Skeletal muscle satellite cell (primary cell): Measurements from ENCODE around the gene CHAD.
"Not testable (repeated sequence)": the region's sequence is repeated elsewhere in the genome, so short reads cannot be mapped to it uniquely, and the experiment has no call there.

Experiments used
- H3K27me3 ChIP-seq: 2 replicates; pipeline ENCODE4 v1.7.0; 2013; ENCODE audit warnings: low read length; ENCODE audit not compliant: control insufficient read depth, insufficient read depth
- H3K36me3 ChIP-seq: 2 replicates; pipeline ENCODE4 v1.7.0; 2013; ENCODE audit warnings: mild to moderate bottlenecking, control low read depth, low read length; ENCODE audit not compliant: insufficient read depth
- H3K4me1 ChIP-seq: 2 replicates; pipeline ENCODE4 v1.7.0; 2013; ENCODE audit warnings: low read length; ENCODE audit not compliant: control insufficient read depth, insufficient read depth
- H3K4me2 ChIP-seq: 2 replicates; pipeline ENCODE4 v1.7.0; 2013; ENCODE audit warnings: mild to moderate bottlenecking, low read length
- H3K4me3 ChIP-seq: 2 replicates; pipeline ENCODE4 v1.7.0; 2013; ENCODE audit warnings: low read length
- H3K9ac ChIP-seq: 2 replicates; pipeline ENCODE4 v1.7.0; 2013; ENCODE audit warnings: mild to moderate bottlenecking, low read depth, low read length, moderate library complexity
- H3K9me3 ChIP-seq: replicated peaks from 2 replicates; pipeline ENCODE4 v1.7.0; 2013; ENCODE audit warnings: mild to moderate bottlenecking, control low read depth, low read length

CHAD gene

GRCh38 chr17:50422738-50423137 is 45.9 kb downstream of the CHAD start:
- Histone ChIP-seq H3K9me3 (no peaks in the 10 kb centered on the region), H3K4me3 (no peak overlapping the region), H3K4me2 (no peak overlapping the region), H3K9ac (no peak overlapping the region), H3K27me3 (no peaks in the 10 kb centered on the region), H3K36me3 (no peaks in the 10 kb centered on the region), H3K4me1 (peaks cover 50% of the 10 kb centered on the region)

DNA sequence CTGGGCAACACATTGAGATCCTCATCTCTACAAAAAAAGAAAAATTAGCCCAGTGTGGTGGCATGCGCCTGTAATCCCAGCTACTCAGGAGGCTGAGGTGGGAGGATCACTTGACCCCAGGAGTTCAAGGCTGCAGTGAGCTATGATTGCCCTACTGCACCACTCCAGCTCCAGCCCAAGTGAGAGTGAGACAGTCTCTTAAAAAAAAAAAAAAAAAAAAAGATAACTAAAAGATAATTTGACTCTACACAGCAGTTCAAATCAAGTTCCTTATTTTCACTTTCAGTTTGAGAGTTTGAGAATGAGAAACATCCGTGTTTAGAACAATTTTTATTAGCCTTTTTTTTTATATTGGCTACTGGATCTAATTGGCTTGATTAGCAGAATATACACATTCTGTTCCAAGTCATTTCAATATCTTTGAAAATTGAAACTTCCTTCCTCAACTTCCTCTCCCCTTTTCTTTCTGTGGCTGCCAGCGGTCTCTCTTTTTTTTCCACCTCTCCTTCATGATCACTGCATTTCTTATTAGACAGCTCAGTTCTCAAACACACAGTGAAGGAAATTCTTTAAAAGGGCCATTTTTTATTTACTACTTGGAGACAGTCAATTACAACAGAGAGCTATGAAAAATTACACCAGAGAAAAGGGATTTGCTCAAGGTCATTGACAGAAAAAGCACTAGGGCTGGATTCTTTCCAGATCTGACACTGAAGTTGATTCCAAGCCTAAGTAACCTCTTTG is 47.2 kb downstream of the CHAD start:
- Histone ChIP-seq H3K4me1 (peaks cover 41% of the 10 kb centered on the region), H3K9me3 (no peaks in the 10 kb centered on the region), H3K4me3 (no peak overlapping the region), H3K9ac (no peak overlapping the region), H3K36me3 (no peaks in the 10 kb centered on the region), H3K4me2 (peak overlapping the region; percentile 37), H3K27me3 (no peaks in the 10 kb centered on the region)

GRCh38 chr17:50420419-50421112 is 48.1 kb downstream of the CHAD start:
- no peak overlapping the region for H3K4me3 ChIP-seq
- no peaks in the 10 kb centered on the region for H3K9me3 ChIP-seq
- H3K36me3 ChIP-seq: no peaks in the 10 kb centered on the region
- H3K9ac ChIP-seq: no peak overlapping the region
- no peaks in the 10 kb centered on the region for H3K27me3 ChIP-seq
- peaks cover 37% of the 10 kb centered on the region for H3K4me1 ChIP-seq
- H3K4me2 ChIP-seq: peak overlapping the region; percentile 37

DNA sequence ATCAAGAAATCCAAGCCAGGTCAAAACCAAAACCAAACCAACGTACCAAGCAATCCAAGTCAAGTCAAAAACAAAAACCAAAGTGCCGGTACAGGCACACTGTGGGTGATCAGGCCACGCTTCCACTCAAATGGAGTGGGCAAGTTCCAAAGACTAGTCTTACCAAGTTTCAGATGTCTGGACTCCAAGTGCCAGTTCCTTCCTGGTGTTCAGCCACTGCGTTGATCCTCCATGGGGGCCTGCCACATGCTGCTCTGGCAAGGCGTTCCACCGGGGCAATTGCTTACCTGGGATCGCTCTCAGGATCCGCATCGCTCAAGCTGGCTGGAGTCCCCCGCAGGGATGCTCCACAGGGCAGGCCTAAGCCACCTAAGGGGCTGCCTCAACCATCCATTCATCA is 49.1 kb downstream of the CHAD start:
- not testable (repeated sequence) for H3K36me3 ChIP-seq, H3K4me2 ChIP-seq

DNA sequence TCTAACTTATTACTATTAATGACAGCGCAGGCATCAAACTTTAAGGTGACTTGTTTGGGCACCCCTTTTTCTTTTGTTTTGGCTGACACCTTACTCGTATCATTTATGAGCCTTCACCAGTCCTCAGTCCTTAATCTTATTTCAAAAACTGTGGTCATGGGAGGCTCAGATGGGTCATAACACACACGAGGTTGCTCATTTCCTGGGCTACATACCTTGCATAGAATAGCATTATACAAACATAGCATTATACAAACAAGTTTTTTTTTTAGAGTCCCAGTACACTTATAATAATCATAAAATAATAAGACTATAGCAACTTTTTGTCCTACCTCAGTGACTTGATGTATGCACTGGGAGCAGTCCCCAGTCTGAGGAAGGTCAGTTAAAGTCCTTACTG is 53.9 kb downstream of the CHAD start:
- no peak overlapping the region for H3K4me2 ChIP-seq
- H3K27me3 ChIP-seq: no peaks in the 10 kb centered on the region
- no peaks in the 10 kb centered on the region for H3K36me3 ChIP-seq
- no peak overlapping the region for H3K4me3 ChIP-seq
- no peak overlapping the region for H3K9ac ChIP-seq
- H3K4me1 ChIP-seq: peaks cover 12% of the 10 kb centered on the region
- H3K9me3 ChIP-seq: no peaks in the 10 kb centered on the region

More for the DNA sequence above, 49.1 kb downstream of the CHAD start:
- not testable (repeated sequence) for H3K4me3 ChIP-seq, H3K9me3 ChIP-seq, H3K9ac ChIP-seq, H3K27me3 ChIP-seq
- H3K4me1 ChIP-seq: peaks cover 36% of the 10 kb centered on the region
